Motor neuron (in vitro differentiated cells): ENCODE data around the gene PLEKHG1. TPM values are rescaled to one million over a fixed set of nuclear protein-coding genes. Genes with fewer than 3 reads are reported as not detected.

Source experiments
- ATAC-seq, 8 experiments: fragments of 200-7000 bp; cut with Tn5 transposase; replicated peaks in 6 of 8; 2 replicates each; pipeline ENCODE4 v1.8.0; 2021; ENCODE audit warnings: mild to moderate bottlenecking in 8 of 8, moderate library complexity in 8 of 8
- H3K27ac ChIP-seq, 2 donors: fragments of 250-450 bp; sonication (Bioruptor Pico); 2 replicates each; pipeline ENCODE4 v1.9.0; 2021; ENCODE audit warnings: antibody characterized with exemption in 2 of 2, mild to moderate bottlenecking in 2 of 2, moderate library complexity in 1 of 2
- H3K4me1 ChIP-seq, 2 donors: fragments of 250-450 bp; sonication (Bioruptor Pico); replicated peaks in 1 of 2; 2 replicates each; pipeline ENCODE4 v1.6.1; 2021; ENCODE audit warnings: antibody characterized with exemption in 2 of 2, mild to moderate bottlenecking in 2 of 2, moderate library complexity in 1 of 2
- H3K4me3 ChIP-seq, 5 donors: fragments of 250-450 bp; sonication (Bioruptor Pico); 2 replicates each; pipeline ENCODE4 v1.9.0; 2021; ENCODE audit warnings: antibody characterized with exemption in 5 of 5, mild to moderate bottlenecking in 5 of 5, moderate library complexity in 4 of 5
- WGBS, 10 experiments: fragments of 450-650 bp; shearing (Covaris generic); methylation state at CpG; one replicate each; pipeline ENCODE4 v1.0.0; 2022; 5-methylcytosine and 5-hydroxymethylcytosine counted together
- in situ Hi-C, 9 experiments: fragments of 400-800 bp; cut with MboI; loops; one replicate each; pipeline ENCODE4 v1.15.0; 2021; ENCODE audit warnings: low sequenced_read_pairs in 9 of 9, low pct_unique_long_range_greater_than_20kb in 2 of 9; ENCODE audit not compliant: unreplicated experiment in 9 of 9
- total RNA-seq, 8 experiments: library from RNA; unstranded; fragments of 300-600 nt; gene quantifications; 2 replicates each; pipeline versions ENCODE4 v1.2.3 to v1.2.4, GENCODE V29; 2022

The PLEKHG1 gene
- total RNA-seq, 8 experiments from 2014 or later = 7.8 to 48.8 (median 11.3) TPM

DNA sequence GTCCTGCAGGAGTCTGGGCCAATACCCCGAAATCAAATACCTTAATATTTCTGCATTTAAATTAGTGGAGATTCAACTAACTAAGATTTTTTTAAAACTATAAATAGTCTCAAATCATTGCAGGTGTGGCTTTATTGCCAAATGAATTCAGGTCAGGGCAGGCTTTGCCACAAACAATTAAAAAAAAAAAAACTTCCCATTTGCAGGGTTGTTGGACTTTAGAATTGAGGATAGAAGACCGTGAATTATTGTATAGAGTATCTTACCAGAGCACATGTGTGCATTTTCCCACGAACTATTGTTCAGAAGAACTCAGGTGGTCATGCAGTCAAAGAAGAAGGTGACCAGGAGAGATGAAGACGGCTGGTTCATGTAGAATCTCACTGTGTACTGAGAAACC is 6.6 kb upstream of the PLEKHG1 start:
- WGBS, 10 experiments = 33 to 100% (median 83%) methylated on average over 1 to 4 of the region's 4 CpGs; no CpG with 5 or more reads in 2 of the 10 experiments
- in situ Hi-C loops = loop anchor here in 1 of 9 experiments (25.0 kb wide), 1 partner anchor 181 kb away; no protein-coding TSS in a partner anchor
- H3K27ac ChIP-seq = no peak overlapping the region
- ATAC-seq = no peak
- H3K4me1 ChIP-seq = no peaks in the 10 kb centered on the region
- H3K4me3 ChIP-seq = no peak overlapping the region

DNA sequence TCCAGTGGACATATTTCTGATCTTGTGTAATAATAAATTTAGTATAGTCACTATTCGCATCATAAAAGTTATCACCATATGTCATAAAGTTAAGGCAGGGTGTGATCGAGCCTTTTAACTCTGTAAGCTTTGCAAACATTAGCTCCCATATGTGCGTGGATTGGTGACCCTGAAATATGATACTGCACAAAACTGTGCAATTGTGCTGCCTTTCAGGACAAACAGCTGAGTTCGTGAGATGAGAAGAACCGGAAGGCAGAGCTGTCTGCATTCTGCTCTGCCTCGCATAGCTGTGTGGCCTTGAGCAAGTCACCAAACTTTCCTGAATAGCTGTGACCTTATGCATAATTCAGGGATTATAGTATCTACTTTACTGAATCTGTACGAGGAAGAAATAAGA is 3.2 kb upstream of the PLEKHG1 start:
- ATAC-seq = peak in 1 of 8 experiments; percentile 1
- WGBS, 10 experiments = 10 to 98% (median 82%) methylated on average over 1 to 6 of the region's 7 CpGs
- no peak overlapping the region for H3K4me3 ChIP-seq
- in situ Hi-C loops = loop anchor here in 1 of 9 experiments (25.0 kb wide), 1 partner anchor 184 kb away; no protein-coding TSS in a partner anchor
- no peak overlapping the region for H3K27ac ChIP-seq
- H3K4me1 ChIP-seq = peaks cover 3 to 10% of the 10 kb centered on the region in 2 donors

DNA sequence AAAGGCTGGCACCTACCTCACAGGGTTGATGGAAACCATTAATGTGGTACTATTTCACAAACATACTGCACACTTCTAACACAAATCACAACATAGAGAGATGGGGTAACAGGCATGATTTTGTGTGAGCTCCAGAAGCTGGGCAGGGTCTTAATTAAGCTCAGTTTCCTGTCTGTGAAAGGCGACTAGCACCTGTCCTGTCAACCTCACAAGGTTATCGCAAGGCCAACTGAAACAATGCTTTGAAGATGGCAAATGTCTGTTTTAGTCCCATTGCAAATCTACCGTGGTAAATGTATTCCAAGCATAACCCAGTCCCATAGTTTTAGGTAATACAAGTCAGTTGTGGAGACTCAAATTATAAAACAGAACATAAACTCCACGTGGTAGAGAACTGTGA is 1.3 kb upstream of the PLEKHG1 start:
- in situ Hi-C loops = loop anchor here in 1 of 9 experiments (25.0 kb wide), 1 partner anchor 186 kb away; no protein-coding TSS in a partner anchor
- no peak for ATAC-seq
- WGBS, 10 experiments = 69 to 100% (median 86%) methylated on average over 1 to 4 of the region's 4 CpGs; no CpG with 5 or more reads in 5 of the 10 experiments
- H3K27ac ChIP-seq = no peak overlapping the region
- H3K4me3 ChIP-seq = no peak overlapping the region
- H3K4me1 ChIP-seq = peaks cover 19 to 21% of the 10 kb centered on the region in 2 donors

DNA sequence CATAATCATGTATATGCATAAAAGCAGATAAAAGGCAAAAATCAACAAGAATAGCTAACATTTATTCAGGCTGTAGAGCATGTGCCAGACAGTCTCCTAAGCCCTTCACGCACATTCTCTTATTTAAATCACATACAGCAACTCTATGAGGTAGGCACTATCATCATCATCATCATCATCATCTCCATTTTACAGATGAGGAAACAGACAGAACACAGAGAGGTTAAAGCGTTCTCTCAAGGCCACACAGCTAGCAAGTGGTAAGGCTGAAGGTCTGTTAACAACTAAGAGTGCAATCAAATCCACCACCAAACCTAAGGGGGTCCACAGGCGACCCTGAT is 857 bp upstream of the PLEKHG1 start:
- no peak for ATAC-seq
- Histone ChIP-seq H3K4me3 (no peak overlapping the region), H3K4me1 (peaks cover 19 to 22% of the 10 kb centered on the region in 2 donors), H3K27ac (no peak overlapping the region)
- in situ Hi-C loops = loop anchor here in 1 of 9 experiments (25.0 kb wide), 1 partner anchor 187 kb away; no protein-coding TSS in a partner anchor
- 78 to 100% (median 100%) methylated on average over 1 to 2 of the region's 3 CpGs; no CpG with 5 or more reads in 3 of the 10 experiments for WGBS, 10 experiments

DNA sequence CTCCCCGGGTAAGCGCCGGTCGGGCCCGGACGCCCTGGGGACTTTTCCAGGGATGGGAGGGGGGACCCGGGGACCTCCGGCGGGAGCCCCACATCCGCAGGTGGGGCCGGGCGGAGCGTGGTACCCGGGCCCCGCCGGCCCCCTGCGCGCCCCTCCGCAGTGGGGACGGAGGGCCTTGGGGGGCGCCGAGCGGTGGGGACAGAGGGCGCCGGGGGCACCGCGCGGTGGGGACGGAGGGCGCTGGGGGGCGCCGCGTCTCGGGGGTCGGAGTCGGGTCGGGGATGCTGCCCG is 270 bp downstream of the PLEKHG1 start:
- in situ Hi-C loops = loop anchor here in 2 of 9 experiments (25.0 kb wide), 2 partner anchors 163 to 212 kb away; no protein-coding TSS in a partner anchor
- Histone ChIP-seq H3K4me3 (peak overlapping the region; percentile 59 to 98 (median 96)), H3K27ac (peak overlapping the region; percentile 90 to 94), H3K4me1 (peaks cover 19 to 22% of the 10 kb centered on the region in 2 donors)
- no CpG with 5 or more reads among the region's 38 CpGs for WGBS, 10 experiments
- peak in 5 of 8 experiments; percentile 42 to 63 (median 57) for ATAC-seq

DNA sequence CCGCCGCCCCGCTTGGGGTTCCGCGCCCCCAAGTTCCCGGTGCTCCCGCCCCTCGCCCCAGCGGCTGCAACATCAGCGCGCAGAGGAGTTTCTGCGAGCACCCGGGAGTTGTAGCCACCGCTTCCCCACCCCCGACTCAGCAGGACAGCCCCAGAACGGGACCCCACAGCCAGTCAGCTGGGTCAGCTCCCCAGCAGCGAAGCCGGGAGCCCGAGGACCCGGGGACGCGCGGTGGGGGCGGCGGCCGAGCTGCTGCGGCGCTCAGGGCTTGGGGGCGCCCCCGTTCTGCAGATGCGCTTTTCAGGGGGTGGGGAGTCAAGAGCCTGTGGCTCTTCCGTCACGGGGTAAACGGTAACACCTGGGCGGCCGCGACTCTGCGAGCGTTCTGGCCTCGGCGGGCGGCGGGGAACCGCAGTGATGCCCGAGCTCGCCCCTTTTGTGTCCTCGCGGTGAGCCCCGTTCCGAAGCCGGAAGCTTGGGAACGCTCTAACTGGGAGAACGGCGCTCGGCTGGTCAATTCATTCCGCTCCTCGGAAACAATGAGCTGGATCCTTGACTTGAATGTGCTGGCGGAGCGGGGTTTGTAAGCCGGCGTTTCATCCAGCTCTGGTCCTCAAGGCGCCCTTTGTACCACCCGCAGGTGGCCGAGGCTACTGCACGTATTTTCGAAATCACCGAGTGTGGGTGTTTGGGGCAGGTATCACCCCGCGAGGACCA is 774 bp downstream of the PLEKHG1 start:
- H3K4me3 ChIP-seq = peak overlapping the region; percentile 59 to 98 (median 96)
- peak; percentile 54 to 84 (median 80) for ATAC-seq
- 0 to 7% (median 0%) methylated on average over 1 to 19 of the region's 69 CpGs; no CpG with 5 or more reads in 4 of the 10 experiments for WGBS, 10 experiments
- in situ Hi-C loops = loop anchor here in 2 of 9 experiments (25.0 kb wide), 2 partner anchors 163 to 212 kb away; no protein-coding TSS in a partner anchor
- peaks cover 19 to 22% of the 10 kb centered on the region in 2 donors for H3K4me1 ChIP-seq
- peak overlapping the region; percentile 90 to 94 for H3K27ac ChIP-seq

DNA sequence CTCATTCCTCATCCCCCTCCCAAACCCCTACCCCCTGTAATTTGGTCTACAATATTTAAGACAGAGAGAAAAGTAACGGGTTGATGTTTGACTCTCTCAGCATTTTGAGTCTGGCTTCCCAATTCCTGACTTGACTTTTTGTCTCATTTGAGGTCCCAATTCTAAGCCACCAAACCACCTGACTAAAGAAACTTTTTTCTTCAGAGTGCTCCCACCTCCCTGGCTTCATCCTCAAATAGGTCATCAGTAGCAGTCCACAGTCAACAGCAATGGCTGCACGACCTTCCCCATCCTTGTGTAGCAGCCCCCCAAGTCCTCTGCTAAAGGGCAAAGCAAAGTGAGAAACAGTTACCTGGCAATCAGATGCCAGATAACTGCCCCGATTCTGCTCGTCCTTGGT is 1.8 kb downstream of the PLEKHG1 start:
- in situ Hi-C loops = loop anchor here in 2 of 9 experiments (25.0 kb wide), 2 partner anchors 164 to 211 kb away; no protein-coding TSS in a partner anchor
- ATAC-seq = no peak
- 17 to 100% (median 73%) methylated on average over 1 to 4 of the region's 4 CpGs for WGBS, 10 experiments
- Histone ChIP-seq H3K27ac (peak overlapping the region in 1 of 2 donors; percentile 90), H3K4me1 (peaks cover 25 to 30% of the 10 kb centered on the region in 2 donors), H3K4me3 (peak overlapping the region; percentile 59 to 98 (median 96))

DNA sequence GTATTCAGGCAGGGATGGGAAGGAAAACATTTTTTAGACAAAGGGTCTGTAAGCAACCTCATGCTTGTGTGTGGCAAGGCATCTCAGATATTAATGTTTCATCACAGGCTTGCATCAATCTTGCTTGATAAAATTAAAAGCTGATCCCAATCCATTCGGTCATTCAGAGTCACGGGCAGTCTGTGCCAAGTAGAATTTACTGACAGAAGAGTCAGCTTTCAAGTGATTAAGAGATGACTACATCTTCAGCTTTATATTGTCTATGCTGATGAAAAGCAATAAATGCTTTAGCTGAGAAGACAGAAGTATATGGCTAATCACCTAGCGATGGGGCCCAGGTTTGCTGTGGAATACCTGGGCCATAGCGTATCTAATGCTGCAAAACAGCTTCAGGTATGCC is 3.5 kb downstream of the PLEKHG1 start:
- H3K27ac ChIP-seq = no peak overlapping the region
- in situ Hi-C loops = loop anchor here in 2 of 9 experiments (25.0 kb wide), 2 partner anchors 166 to 209 kb away; no protein-coding TSS in a partner anchor
- WGBS, 10 experiments = 67 to 100% (median 88%) methylated on average over 1 to 4 of the region's 4 CpGs; no CpG with 5 or more reads in 1 of the 10 experiments
- peak in 1 of 8 experiments; percentile 15 for ATAC-seq
- no peak overlapping the region for H3K4me3 ChIP-seq
- peaks cover 34 to 36% of the 10 kb centered on the region in 2 donors for H3K4me1 ChIP-seq

DNA sequence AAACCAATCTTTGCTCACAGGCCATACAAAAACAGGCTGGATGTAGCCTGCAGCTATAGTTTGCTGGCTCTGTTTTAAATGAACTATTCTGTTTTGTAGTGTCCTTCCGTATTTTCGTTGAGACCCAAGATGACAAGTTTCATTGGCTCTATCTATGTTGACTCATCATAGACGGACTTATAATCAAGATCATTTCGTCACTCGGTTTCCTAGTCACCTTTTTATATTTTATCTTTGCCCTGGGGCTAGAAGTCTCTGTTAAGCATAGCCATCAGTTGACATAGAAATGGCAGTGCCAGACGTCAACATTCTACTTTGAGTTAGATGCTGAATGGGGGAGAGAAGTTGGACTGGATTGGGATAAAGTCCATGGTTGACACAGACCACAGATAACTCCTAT is 4.8 kb downstream of the PLEKHG1 start:
- no peak overlapping the region for H3K4me3 ChIP-seq
- no peak for ATAC-seq
- no peak overlapping the region for H3K27ac ChIP-seq
- 67 to 100% (median 86%) methylated on average over 2 to 6 of the region's 6 CpGs; no CpG with 5 or more reads in 1 of the 10 experiments for WGBS, 10 experiments
- peaks cover 29 to 36% of the 10 kb centered on the region in 2 donors for H3K4me1 ChIP-seq
- in situ Hi-C loops = loop anchor here in 2 of 9 experiments (25.0 kb wide), 2 partner anchors 167 to 208 kb away; no protein-coding TSS in a partner anchor

DNA sequence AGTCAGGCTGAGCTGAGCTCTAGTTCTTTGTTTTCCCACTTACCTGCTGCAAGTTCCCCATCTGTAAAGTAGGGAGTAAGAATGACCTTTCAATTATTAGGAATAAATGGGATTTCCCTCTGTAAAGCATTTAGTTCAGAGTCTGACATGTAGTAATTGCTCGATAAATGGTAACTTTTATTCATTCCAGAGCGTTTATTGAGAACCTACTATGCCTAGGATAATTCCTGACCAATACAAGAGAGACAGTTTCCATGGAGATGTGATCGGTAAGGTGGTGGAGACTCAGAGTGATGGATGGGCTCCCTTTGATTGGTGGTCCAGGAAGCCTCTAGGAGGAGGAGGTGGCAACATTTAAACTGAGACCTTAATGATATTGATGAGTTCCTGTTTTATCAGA is 5.6 kb downstream of the PLEKHG1 start:
- in situ Hi-C loops = loop anchor here in 2 of 9 experiments (25.0 kb wide), 2 partner anchors 168 to 207 kb away; no protein-coding TSS in a partner anchor
- WGBS, 10 experiments = 56 to 100% (median 86%) methylated on average over 2 to 3 of the region's 3 CpGs; no CpG with 5 or more reads in 1 of the 10 experiments
- ATAC-seq = no peak
- H3K4me1 ChIP-seq = peaks cover 29 to 36% of the 10 kb centered on the region in 2 donors
- H3K4me3 ChIP-seq = no peak overlapping the region
- no peak overlapping the region for H3K27ac ChIP-seq

DNA sequence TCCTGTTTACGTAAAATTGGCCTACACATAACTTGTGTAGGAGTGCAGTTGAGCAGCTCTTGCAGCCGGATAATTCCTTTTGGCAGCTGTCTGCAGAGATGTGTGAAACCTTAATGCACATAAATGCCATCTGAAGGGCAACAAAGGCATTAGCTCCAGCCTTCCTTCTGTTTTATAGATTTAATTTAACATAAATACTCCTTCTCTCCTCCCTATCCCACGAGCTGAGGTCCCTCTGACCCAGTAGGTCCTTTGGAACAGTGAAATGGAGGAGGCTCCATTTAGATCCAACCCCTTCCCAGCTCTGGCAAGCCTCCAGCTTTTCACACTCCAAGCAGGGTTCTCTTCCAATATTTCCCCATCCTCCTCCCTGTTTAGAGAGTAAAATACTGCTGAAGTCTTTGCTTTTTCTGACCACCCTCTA is 6.5 kb downstream of the PLEKHG1 start:
- H3K27ac ChIP-seq = no peak overlapping the region
- ATAC-seq = peak in 3 of 8 experiments; percentile 6 to 76 (median 47)
- in situ Hi-C loops = loop anchor here in 2 of 9 experiments (25.0 kb wide), 2 partner anchors 169 to 206 kb away; no protein-coding TSS in a partner anchor
- no peak overlapping the region for H3K4me3 ChIP-seq
- 0 to 100% (median 60%) methylated on average over 1 to 3 of the region's 3 CpGs for WGBS, 10 experiments
- H3K4me1 ChIP-seq = peaks cover 27 to 36% of the 10 kb centered on the region in 2 donors

DNA sequence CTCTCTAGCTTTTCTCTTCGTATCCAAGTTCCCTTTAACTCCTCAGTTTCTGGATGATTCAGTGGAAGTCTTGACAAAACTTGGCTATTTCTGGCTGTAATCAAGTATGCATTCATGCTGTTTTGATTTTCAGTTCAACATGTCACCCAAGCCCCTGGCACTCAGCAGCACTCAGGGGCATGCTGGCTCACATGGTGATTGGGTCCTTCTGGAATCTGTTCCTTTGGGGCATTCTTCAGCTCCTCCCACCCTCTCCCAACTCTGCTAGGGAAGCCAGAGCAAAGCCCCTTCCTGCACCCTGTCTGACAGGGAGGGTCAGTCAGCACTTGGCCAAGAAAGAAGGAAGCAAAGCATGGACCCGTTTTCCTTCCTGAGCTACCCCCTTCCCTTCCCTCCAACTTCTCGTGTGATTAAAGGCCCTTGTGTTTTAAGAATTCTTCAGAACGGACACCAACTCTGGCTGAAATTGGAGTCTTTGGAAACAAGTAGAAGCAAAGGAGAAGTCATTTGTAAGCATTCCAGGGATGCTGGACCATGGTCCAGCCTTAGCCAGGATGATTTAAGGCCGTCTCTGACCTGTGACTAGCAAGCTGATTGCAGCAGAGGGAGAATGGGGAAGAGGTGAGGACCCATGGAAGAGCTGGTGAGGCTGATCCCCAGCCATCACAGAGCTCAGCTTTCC is 7.1 kb downstream of the PLEKHG1 start:
- WGBS, 10 experiments = 0 to 93% (median 66%) methylated on average over 1 to 5 of the region's 5 CpGs; no CpG with 5 or more reads in 4 of the 10 experiments
- Histone ChIP-seq H3K27ac (peak overlapping the region; percentile 5 to 25), H3K4me3 (no peak overlapping the region), H3K4me1 (peaks cover 21 to 30% of the 10 kb centered on the region in 2 donors)
- in situ Hi-C loops = loop anchor here in 2 of 9 experiments (25.0 kb wide), 2 partner anchors 169 to 206 kb away; no protein-coding TSS in a partner anchor
- ATAC-seq = peak in 7 of 8 experiments; percentile 11 to 71 (median 62)
